Esophagus squamous epithelium (tissue), 5 donors: ENCODE measurements around the gene SCYGR8. TPM values are rescaled to one million over a fixed set of nuclear protein-coding genes. Genes with fewer than 3 reads are reported as not detected.

Experiments
- DNase-seq: peaks from one replicate; lab custom pipeline; 2025; lab: John Stamatoyannopoulos, UW
- H3K27ac ChIP-seq, 4 donors: fragments of 200-600 bp; sonication (generic); one replicate each; pipeline ENCODE4 v1.5.1; 2016 to 2019; ENCODE audit warnings: mild to moderate bottlenecking in 1 of 4
- H3K27me3 ChIP-seq, 4 donors: fragments of 200-600 bp; sonication (generic); 1 replicate in 3 of 4; 2 replicates in 1 of 4; pipeline versions ENCODE4 v1.5.1 to v1.6.0; 2017 to 2021; ENCODE audit warnings: antibody characterized with exemption in 1 of 4
- H3K36me3 ChIP-seq, 3 donors: fragments of 200-600 bp; sonication (generic); one replicate each; pipeline ENCODE4 v1.5.1; 2016 to 2019
- H3K4me1 ChIP-seq, 3 donors: fragments of 200-600 bp; sonication (generic); one replicate each; pipeline ENCODE4 v1.5.1; 2017 to 2019
- H3K4me3 ChIP-seq, 4 donors: fragments of 200-600 bp; sonication (generic); 1 replicate in 3 of 4; 2 replicates in 1 of 4; pipeline ENCODE4 v1.5.1; 2016 to 2019; ENCODE audit warnings: mild to moderate bottlenecking in 2 of 4, moderate library complexity in 1 of 4
- H3K9me3 ChIP-seq, 3 donors: fragments of 200-600 bp; sonication (generic); one replicate each; pipeline ENCODE4 v1.5.1; 2016 to 2019
- CTCF ChIP-seq, 6 experiments: fragments of 450-650 bp in 4 of 6; fragments of 200-600 bp in 2 of 6; sonication (generic) in 2 of 6; IDR thresholded peaks; one replicate each; pipeline ENCODE4 v1.5.1; 2016 to 2019; ENCODE audit warnings: antibody characterized with exemption in 6 of 6, mild to moderate bottlenecking in 4 of 6, moderate library complexity in 4 of 6
- POLR2A ChIP-seq, 4 donors: fragments of 450-650 bp; IDR thresholded peaks; one replicate each; pipeline ENCODE4 v1.6.1; 2017; ENCODE audit warnings: antibody characterized with exemption in 4 of 4, mild to moderate bottlenecking in 4 of 4, moderate library complexity in 3 of 4
- WGBS, 2 donors: methylation state at CpG; one replicate each; pipeline ENCODE4 v1.1.5; 2018; 5-methylcytosine and 5-hydroxymethylcytosine counted together
- intact Hi-C: fragments of 100-400 bp; cut with DNase I; formaldehyde crosslinking; loops from one replicate; pipeline ENCODE4 v1.15.0; 2022
- total RNA-seq, 4 donors: library from RNA; depleted of rRNA; stranded (reverse); fragments of >200 nt; gene quantifications; one replicate each; pipeline ENCODE4 v1.1.0, GENCODE V29; 2016
- donor health status: DM: yes; HTN: yes; CAD: no.

SCYGR8 gene
- total RNA-seq, 4 donors from 2014 or later = not detected

DNA sequence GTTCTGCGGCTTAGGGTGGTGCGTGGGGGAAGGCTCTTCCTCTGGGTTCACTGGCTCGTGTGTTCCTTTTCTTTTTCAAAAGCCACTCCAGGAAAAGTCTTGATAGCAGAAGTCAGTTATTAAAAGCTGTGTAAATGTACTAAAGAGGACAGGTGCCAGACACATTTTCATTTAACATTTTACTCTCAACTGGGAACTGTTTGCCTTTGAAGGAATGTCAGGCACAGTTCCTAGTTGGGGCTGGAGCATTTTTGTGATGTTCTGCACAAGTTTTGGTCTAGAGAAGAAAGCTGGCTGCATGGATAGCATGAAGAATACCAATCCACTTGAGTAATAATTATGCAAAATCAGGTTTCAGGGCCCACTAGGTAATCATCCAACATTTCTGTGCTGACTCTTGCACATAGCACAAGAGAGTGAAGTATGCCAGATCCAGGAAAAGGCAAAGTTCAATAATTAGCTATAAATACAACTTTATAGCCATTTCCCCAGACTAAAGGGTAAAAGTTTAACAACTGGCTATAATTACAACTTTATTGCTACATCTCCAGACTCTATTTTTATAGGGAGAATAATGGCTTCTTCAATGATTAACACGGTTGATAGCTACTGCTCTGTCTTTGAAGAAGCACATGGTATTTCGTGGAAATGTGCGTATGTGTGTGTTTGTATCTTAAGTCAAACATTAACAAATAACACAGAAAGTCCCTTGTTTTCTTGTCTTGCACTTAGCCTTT is 16.2 kb downstream of the SCYGR8 start:
- H3K36me3 ChIP-seq = no peaks in the 10 kb centered on the region
- no peaks in the 10 kb centered on the region for H3K9me3 ChIP-seq
- H3K4me1 ChIP-seq = peaks cover 0 to 23% (median 4%) of the 10 kb centered on the region in 3 donors
- DNase-seq = no peak
- H3K27ac ChIP-seq = no peak overlapping the region
- no peak overlapping the region for H3K4me3 ChIP-seq
- intact Hi-C loops = loop anchor here (10.0 kb wide), 2 partner anchors 103 to 357 kb away; no protein-coding TSS in a partner anchor
- no peak for TF ChIP-seq POLR2A (IDR thresholded peaks at IDR 0.05)
- TF ChIP-seq CTCF (IDR thresholded peaks at IDR 0.05) = no peak
- H3K27me3 ChIP-seq = no peaks in the 10 kb centered on the region
- 76 to 87% methylated on average over 6 of the region's 6 CpGs for WGBS, 2 donors

- intact Hi-C loops = loop anchor here (5.0 to 10.0 kb wide), 3 partner anchors 99 to 361 kb away; no protein-coding TSS in a partner anchor
- Histone ChIP-seq H3K36me3 (no peaks in the 10 kb centered on the region), H3K4me1 (peaks cover 0 to 9% (median 4%) of the 10 kb centered on the region in 3 donors), H3K27ac (no peak overlapping the region), H3K4me3 (no peak overlapping the region), H3K9me3 (no peaks in the 10 kb centered on the region), H3K27me3 (no peaks in the 10 kb centered on the region)
- TF ChIP-seq CTCF (IDR thresholded peaks at IDR 0.05) (no peak), POLR2A (IDR thresholded peaks at IDR 0.05) (no peak)
- 66 to 67% methylated on average over 4 of the region's 4 CpGs for WGBS, 2 donors
- no peak for DNase-seq
These were observed 20.2 kb downstream of the SCYGR8 start for GRCh38 chr2:227765788-227766372.

- Histone ChIP-seq H3K9me3 (no peaks in the 10 kb centered on the region), H3K4me3 (no peak overlapping the region), H3K36me3 (no peaks in the 10 kb centered on the region), H3K27me3 (no peaks in the 10 kb centered on the region), H3K27ac (no peak overlapping the region), H3K4me1 (peaks cover 0 to 9% (median 4%) of the 10 kb centered on the region in 3 donors)
- DNase-seq = no peak
- TF ChIP-seq POLR2A (IDR thresholded peaks at IDR 0.05) (no peak), CTCF (IDR thresholded peaks at IDR 0.05) (peak; percentile 73 to 91 (median 84))
- 28 to 29% methylated on average over 11 of the region's 11 CpGs for WGBS, 2 donors
- intact Hi-C loops = loop anchor here (5.0 to 10.0 kb wide), 3 partner anchors 98 to 362 kb away; no protein-coding TSS in a partner anchor
These were observed 20.7 kb downstream of the SCYGR8 start for GRCh38 chr2:227766373-227766883.

GRCh38 chr2:227767830-227768229 is 22.1 kb downstream of the SCYGR8 start:
- Histone ChIP-seq H3K4me3 (no peak overlapping the region), H3K9me3 (no peaks in the 10 kb centered on the region), H3K27me3 (no peaks in the 10 kb centered on the region), H3K36me3 (no peaks in the 10 kb centered on the region), H3K27ac (no peak overlapping the region), H3K4me1 (peaks cover 0 to 9% (median 4%) of the 10 kb centered on the region in 3 donors)
- WGBS, 2 donors = 82 to 88% methylated on average over 16 to 17 of the region's 22 CpGs
- TF ChIP-seq POLR2A (IDR thresholded peaks at IDR 0.05) (no peak), CTCF (IDR thresholded peaks at IDR 0.05) (no peak)
- no peak for DNase-seq
- intact Hi-C loops = loop anchor here (5.0 to 10.0 kb wide), 3 partner anchors 97 to 363 kb away; no protein-coding TSS in a partner anchor

DNA sequence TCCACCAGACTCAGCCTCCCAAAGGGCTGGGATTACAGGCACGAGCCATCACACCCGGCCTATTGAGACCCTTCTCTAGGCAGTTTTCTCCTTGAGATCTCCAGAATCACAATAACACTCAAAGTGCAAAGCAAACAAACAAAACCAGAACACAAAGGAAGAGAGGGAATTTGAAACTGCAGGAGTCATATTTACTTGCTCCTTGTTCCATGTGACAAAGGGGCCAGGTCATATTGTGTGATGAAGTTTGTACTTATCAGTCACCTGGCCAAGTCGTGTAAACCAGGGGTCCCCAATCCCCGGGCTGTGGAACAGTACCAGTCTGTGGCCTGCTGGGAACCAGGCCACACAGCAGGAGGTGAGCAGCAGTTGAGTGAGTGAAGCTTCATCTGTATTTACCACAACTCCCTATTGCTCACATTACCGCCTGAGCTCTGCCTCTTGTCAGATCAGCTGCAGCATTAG is 26.5 kb downstream of the SCYGR8 start:
- Histone ChIP-seq H3K27me3 (no peaks in the 10 kb centered on the region), H3K4me1 (no peaks in the 10 kb centered on the region), H3K4me3 (no peak overlapping the region), H3K9me3 (no peaks in the 10 kb centered on the region), H3K36me3 (no peaks in the 10 kb centered on the region), H3K27ac (no peak overlapping the region)
- no peak for DNase-seq
- 85 to 88% methylated on average over 5 of the region's 5 CpGs for WGBS, 2 donors
- intact Hi-C loops = no loop called here
- TF ChIP-seq POLR2A (IDR thresholded peaks at IDR 0.05) = no peak
